Measurements from ENCODE around the gene SNRNP25.

Gene SNRNP25

GRCh38 chr16:47234-47633 lies 6.4 kb upstream of the SNRNP25 start:
- no peak for TF ChIP-seq JUND (IDR thresholded peaks at IDR 0.05; ENCODE audit: low read depth)
- no peak for DNase-seq (ENCODE audit: low read depth in 1 of 2, low spot score in 1 of 2)
- in situ Hi-C loops (cut with HindIII; ENCODE audit: low pct_unique_long_range_greater_than_20kb, low sequenced_read_pairs): no loop called here

DNA sequence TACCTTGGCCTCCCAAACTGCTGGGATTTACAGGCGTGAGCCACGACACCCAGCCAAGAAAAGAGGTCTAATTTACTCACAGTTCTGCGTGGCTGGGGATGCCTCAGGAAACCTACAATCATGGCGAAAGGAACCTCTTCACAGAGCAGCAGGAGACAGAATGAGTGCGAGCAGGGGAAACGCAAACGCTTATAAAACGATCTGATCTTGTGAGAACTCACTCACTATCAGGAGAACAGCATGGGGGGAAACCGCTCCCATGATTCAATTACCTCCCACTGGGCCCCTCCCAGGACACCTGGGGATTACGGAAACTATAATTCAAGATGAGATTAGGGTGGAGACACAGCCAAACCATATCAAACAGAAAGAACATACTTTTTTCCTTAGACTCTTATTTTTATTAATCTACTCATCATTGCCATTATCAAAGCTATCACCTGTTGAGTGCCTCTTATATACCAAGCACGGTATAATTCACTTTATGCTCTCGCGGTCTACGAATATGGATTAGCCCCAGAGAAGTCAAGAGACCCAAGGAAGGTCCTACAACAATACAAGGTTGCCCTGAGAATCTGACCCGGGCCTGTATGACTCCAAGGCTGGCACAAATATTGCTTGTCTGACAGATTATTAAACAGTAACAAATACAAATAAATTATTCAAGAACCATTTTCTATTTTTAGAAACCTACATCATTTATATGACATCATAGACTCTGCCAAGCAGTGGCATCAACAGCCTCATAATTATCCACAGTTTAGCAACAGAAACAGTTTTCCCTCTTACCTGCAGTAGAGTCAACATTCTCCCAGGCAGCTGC lies 2.6 kb upstream of the SNRNP25 start:
- no peak for DNase-seq (ENCODE audit: low read depth in 1 of 2, low spot score in 1 of 2)
- TF ChIP-seq JUND (IDR thresholded peaks at IDR 0.05; ENCODE audit: low read depth): no peak
- in situ Hi-C loops (cut with HindIII; ENCODE audit: low pct_unique_long_range_greater_than_20kb, low sequenced_read_pairs): no loop called here

- in situ Hi-C loops (cut with HindIII; ENCODE audit: low pct_unique_long_range_greater_than_20kb, low sequenced_read_pairs): no loop called here
- DNase-seq (ENCODE audit: low read depth in 1 of 2, low spot score in 1 of 2): no peak
Observed at GRCh38 chr16:54237-54581, 581 bp downstream of the SNRNP25 start.

DNA sequence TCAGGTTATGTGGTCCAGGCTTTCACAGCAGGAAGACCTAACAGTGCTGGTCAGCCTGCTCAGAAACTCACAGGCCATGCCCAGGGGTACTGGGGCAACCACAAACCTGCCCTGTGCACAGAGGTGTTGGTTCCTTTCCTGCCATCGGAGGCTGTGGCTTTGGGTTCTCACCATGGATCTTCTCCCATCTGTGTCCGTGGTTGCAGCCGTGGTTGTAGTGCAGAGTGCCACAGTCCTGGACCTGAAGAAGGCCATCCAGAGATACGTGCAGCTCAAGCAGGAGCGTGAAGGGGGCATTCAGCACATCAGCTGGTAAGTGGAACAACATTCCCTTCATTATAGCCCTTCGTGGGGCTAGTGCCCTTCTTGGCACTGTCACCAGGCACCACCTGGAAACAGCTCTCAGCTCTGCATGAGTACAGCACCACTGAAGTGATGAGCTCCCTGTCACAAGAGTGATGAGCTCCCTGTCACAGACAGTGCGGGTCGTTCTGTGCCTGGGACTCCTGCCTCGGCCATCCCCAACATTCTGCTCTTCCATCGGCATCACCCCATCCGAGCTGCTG lies 2.0 kb downstream of the SNRNP25 start:
- no peak for DNase-seq (ENCODE audit: low read depth in 1 of 2, low spot score in 1 of 2)

More at GRCh38 chr16:54237-54581, 581 bp downstream of the SNRNP25 start:
- no peak for TF ChIP-seq JUND (IDR thresholded peaks at IDR 0.05; ENCODE audit: low read depth)

DNA sequence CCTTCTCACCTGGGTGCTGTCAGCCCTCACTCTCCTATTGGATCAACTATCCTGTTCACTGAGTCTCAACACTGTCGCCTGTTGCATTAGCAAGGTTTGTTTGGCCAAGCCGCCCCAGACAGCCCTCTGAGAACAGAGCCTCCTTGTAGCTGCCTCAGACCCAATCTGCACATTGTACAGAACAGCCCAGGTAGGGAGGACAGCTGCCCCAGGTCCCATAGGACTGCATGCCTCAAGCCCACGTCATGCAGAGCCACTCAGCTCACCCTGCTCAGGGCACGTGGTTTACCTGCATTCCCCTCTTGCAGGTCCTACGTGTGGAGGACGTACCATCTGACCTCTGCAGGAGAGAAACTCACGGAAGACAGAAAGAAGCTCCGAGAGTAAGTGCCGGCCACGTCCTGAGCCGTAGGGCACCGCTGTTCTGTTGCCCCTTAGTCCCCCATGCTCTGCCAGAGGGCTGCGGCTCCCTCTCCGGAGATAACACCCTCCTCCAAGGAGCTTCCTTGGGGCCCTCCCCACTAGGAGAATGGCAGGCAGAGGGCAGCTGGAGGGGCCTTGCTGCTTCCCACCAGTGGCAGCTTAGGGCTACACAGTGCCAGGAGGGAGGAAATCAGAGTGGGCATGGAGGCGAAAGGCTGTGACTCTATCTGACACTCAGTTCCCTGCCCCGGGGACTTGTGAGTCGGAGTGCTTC lies 2.8 kb downstream of the SNRNP25 start:
- no peak for TF ChIP-seq JUND (IDR thresholded peaks at IDR 0.05; ENCODE audit: low read depth)
- DNase-seq (ENCODE audit: low read depth in 1 of 2, low spot score in 1 of 2): no peak
- in situ Hi-C loops (cut with HindIII; ENCODE audit: low pct_unique_long_range_greater_than_20kb, low sequenced_read_pairs): no loop called here

More for the DNA sequence above, 2.0 kb downstream of the SNRNP25 start:
- TF ChIP-seq JUND (IDR thresholded peaks at IDR 0.05; ENCODE audit: low read depth): no peak
- in situ Hi-C loops (cut with HindIII; ENCODE audit: low pct_unique_long_range_greater_than_20kb, low sequenced_read_pairs): no loop called here

GRCh38 chr16:57711-58110 lies 4.1 kb downstream of the SNRNP25 start:
- no peak for DNase-seq (ENCODE audit: low read depth in 1 of 2, low spot score in 1 of 2)
- in situ Hi-C loops (cut with HindIII; ENCODE audit: low pct_unique_long_range_greater_than_20kb, low sequenced_read_pairs): no loop called here
- no peak for TF ChIP-seq JUND (IDR thresholded peaks at IDR 0.05; ENCODE audit: low read depth)

GRCh38 chr16:58491-59439 lies 5.1 kb downstream of the SNRNP25 start:
- TF ChIP-seq JUND (IDR thresholded peaks at IDR 0.05; ENCODE audit: low read depth): no peak
- DNase-seq (ENCODE audit: low read depth in 1 of 2, low spot score in 1 of 2): no peak
- in situ Hi-C loops (cut with HindIII; ENCODE audit: low pct_unique_long_range_greater_than_20kb, low sequenced_read_pairs): no loop called here

DNA sequence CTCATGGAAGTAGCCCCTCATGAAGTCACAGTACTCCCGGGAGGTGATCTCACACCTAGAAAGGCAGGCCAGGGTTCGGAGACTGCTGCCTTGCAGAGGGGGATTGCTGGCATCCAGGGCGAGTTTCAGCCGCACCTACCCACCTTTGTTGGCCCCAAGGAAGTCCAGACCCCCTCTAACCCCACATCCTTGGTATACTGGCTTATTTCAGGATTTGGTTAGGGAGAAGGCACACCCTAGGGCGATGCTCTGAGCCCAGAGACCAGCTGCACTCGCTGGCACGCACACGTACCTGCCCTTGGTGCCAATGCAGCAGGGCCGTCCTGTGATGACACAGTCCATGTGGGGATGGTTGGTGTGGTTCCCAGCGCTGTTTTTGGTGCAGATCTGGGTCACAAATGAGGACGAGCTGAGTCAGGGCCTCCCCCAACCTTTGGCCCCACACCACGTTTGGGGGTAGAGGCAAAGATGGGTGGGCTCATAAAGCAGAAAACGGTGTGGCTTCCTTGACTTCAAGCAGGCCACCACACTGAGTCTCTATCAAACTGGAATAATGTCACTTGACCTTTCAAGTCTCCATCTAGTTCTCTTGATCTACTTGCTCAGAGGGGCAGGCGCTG lies 5.9 kb downstream of the SNRNP25 start:
- TF ChIP-seq JUND (IDR thresholded peaks at IDR 0.05; ENCODE audit: low read depth): no peak
- no peak for DNase-seq (ENCODE audit: low read depth in 1 of 2, low spot score in 1 of 2)
- in situ Hi-C loops (cut with HindIII; ENCODE audit: low pct_unique_long_range_greater_than_20kb, low sequenced_read_pairs): no loop called here

- no peak for TF ChIP-seq JUND (IDR thresholded peaks at IDR 0.05; ENCODE audit: low read depth)
- DNase-seq (ENCODE audit: low read depth in 1 of 2, low spot score in 1 of 2): no peak
- in situ Hi-C loops (cut with HindIII; ENCODE audit: low pct_unique_long_range_greater_than_20kb, low sequenced_read_pairs): no loop called here
Observed at GRCh38 chr16:60166-60565, 6.5 kb downstream of the SNRNP25 start.

- no peak for TF ChIP-seq JUND (IDR thresholded peaks at IDR 0.05; ENCODE audit: low read depth)
- in situ Hi-C loops (cut with HindIII; ENCODE audit: low pct_unique_long_range_greater_than_20kb, low sequenced_read_pairs): no loop called here
- no peak for DNase-seq (ENCODE audit: low read depth in 1 of 2, low spot score in 1 of 2)
Observed at GRCh38 chr16:60929-61878, 7.6 kb downstream of the SNRNP25 start.

- in situ Hi-C loops (cut with HindIII; ENCODE audit: low pct_unique_long_range_greater_than_20kb, low sequenced_read_pairs): no loop called here
- no peak for TF ChIP-seq JUND (IDR thresholded peaks at IDR 0.05; ENCODE audit: low read depth)
- DNase-seq (ENCODE audit: low read depth in 1 of 2, low spot score in 1 of 2): no peak
Observed at GRCh38 chr16:61879-62281, 8.3 kb downstream of the SNRNP25 start.
